GM12892 (cell line): ENCODE measurements around the gene TDRD12.

Experiments used
- POLR2A ChIP-seq: IDR thresholded peaks from 2 replicates; pipeline ENCODE4 v1.6.1; 2011; ENCODE audit warnings: low read depth, low read length, control low read depth
- POLR2AphosphoS5 ChIP-seq: IDR thresholded peaks from 2 replicates; pipeline ENCODE4 v1.6.1; 2011; ENCODE audit warnings: low read depth, low read length, control low read depth

GRCh38 chr19:32771596-32771995 lies 52.0 kb downstream of the TDRD12 start:
- TF ChIP-seq POLR2A (no peak), POLR2AphosphoS5 (no peak)
